NCI-H524 (cell line): Measurements from ENCODE around the gene PLCXD3.

Experiments used
- DNase-seq, 2 experiments: peaks; one replicate each; lab custom pipeline; 2025; lab: John Stamatoyannopoulos, UW

Gene PLCXD3

GRCh38 chr5:41413074-41413473, 97.3 kb downstream of the PLCXD3 start:
- no peak for DNase-seq

- DNase-seq, result no peak
Measured at GRCh38 chr5:41412496-41412895, 97.9 kb downstream of the PLCXD3 start.

DNA sequence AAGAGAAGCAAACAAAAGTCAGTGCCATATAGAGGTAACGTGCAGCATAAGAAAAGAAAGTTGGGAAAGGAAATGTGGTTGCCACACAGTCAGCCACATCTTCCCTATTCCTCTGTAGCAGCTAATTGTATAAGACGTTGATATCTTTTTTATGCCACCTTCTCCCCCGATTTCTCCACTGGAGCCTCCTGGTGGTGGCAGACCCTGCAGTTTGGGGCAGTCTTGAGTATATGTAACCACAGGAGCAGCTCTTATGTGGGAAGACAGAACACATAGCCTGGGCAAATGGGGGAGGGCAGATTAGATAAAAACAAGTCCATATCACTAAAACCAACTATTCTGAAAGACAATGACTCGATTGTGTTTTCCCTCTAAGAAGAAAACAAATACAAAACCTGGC, 99.7 kb downstream of the PLCXD3 start:
- no peak for DNase-seq

DNA sequence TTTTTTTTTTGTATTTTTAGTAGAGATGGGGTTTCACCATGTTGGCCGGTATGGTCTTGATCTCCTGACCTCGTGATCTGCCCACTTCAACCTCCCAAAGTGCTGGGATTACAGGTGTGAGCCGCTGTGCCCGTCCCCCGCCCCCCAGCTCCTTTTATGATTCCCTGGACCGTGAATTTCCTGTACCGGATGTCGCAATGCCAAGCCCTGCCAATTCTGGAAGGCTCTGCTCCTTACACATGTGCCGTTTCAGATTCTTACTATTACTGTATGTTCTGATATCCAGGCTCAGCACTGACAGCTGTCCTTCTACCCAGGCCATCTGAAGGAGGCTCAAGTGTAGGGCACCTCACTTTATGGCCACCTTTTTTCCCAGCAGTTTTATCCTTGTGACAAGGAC, 100.1 kb downstream of the PLCXD3 start:
- DNase-seq, result no peak

DNA sequence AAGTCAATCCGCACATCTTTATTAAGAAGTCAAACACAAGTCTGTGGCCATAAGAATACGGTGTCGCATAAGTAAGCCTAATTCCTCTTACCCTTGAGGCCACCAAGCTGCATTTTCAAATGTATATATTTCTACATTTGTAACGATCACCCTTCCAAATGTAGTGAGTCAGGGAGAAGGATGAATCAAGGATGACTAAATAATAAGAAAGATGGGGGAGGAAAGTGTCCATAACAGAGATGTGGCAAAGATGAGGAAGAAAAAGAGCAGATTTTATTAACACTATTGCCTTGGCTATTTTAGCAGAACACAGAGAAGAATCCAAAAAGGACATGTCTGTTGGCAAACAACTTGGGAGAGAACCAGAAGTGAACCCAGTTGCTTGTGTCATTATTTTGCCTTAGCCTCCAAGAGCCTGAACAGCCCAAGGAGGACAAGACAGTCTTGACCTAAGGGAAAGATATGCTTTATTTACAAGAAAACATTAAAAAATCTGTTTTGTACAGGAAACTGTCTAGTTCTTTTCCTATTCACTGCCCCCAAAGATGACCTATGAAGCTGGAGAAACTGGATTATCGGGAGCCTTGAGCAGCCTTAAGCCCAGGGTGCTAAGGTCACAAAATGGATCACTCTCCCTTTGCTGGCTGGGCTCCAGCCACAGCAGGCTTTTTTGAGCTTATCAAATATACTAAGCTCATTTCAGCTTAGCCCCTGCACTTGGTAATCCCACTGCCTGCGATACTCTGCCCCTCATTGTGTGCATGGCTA, 101.5 kb downstream of the PLCXD3 start:
- no peak for DNase-seq

- DNase-seq, result no peak
Measured at GRCh38 chr5:41406936-41407335, 103.5 kb downstream of the PLCXD3 start.

DNA sequence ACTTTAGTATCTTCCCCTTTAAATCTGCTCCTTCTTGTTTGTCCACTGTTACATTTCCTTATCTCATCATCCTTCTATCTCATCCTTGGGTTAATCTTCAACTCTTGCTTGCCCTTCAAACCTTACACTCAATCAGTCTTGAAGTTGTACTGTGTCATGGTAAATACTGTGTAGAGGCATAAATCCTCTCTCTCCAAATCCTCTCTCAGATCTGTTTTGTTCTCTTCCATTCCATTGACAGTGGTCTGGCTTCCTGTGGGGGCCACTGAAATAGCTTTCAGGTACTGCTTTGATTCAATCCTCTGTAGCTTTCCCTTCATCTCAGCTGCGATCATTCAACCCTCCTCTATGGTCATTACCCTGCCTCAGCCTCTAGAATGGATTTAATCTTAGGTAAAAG, 104.0 kb downstream of the PLCXD3 start:
- no peak for DNase-seq

GRCh38 chr5:41404757-41405156, 105.6 kb downstream of the PLCXD3 start:
- no peak for DNase-seq

GRCh38 chr5:41403846-41404245, 106.6 kb downstream of the PLCXD3 start:
- DNase-seq, result no peak

- no peak for DNase-seq
Measured at GRCh38 chr5:41402845-41403244, 107.6 kb downstream of the PLCXD3 start.

GRCh38 chr5:41399839-41400238, 110.6 kb downstream of the PLCXD3 start:
- DNase-seq, result no peak

DNA sequence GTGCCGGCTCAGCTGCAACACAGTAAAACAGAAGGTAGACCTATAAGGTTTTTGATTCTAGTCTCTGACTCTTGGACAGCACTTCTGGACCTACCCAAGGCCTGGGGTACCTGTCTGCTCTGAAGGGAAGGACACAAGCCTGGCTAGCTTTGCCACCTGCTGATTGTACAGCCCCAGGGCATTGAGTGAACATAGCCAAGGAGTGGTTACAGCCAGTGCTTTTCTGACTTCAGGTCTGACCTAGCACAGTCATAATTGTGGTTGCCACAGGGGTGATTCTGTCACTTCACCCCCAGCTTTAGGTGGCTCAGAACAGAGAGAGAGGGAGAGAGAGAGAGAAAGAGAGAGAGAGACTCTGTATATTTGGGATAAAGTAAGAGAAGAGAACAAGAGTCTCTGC, 118.4 kb downstream of the PLCXD3 start:
- no peak for DNase-seq

- no peak for DNase-seq
Measured at GRCh38 chr5:41374631-41375030, 135.8 kb downstream of the PLCXD3 start.

DNA sequence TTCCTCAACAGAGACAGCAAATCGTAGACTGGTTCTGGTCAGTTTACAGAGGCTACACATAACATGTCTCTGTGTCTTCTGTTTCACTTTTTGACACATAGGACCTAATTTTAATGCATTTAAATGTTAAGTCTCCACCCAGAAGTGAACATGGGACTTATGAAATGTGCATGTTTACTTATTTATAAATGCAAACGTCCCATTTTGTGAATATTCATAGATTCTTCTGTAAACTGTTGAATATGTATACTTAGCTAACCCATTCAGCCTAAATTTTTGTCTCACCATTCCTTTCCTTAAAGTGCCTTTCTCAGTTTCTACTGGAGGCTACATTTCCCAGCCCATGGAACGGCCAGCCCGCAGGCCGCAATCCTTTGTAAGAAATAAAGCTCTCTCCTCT, 137.2 kb downstream of the PLCXD3 start:
- DNase-seq, result no peak

- no peak for DNase-seq
Measured at GRCh38 chr5:41371738-41372137, 138.7 kb downstream of the PLCXD3 start.

DNA sequence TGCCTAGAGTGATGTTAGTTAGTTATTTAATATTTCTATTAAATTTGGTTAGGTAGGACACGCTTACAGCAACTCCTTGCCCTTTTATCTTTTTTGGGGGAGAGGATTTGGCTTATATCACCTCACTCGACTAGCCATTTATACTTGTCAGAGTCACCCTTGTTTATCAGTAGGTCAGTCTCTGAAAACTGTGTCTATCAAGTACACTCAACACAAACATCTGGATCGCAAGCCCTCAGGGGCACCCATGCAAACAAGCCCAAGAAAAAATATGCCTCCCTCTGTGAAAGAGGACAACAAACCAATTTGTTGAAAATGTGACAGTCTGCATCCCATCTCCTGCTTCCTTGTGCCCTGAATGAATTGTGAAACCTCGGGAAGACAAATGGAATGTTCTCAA, 139.9 kb downstream of the PLCXD3 start:
- no peak for DNase-seq

DNA sequence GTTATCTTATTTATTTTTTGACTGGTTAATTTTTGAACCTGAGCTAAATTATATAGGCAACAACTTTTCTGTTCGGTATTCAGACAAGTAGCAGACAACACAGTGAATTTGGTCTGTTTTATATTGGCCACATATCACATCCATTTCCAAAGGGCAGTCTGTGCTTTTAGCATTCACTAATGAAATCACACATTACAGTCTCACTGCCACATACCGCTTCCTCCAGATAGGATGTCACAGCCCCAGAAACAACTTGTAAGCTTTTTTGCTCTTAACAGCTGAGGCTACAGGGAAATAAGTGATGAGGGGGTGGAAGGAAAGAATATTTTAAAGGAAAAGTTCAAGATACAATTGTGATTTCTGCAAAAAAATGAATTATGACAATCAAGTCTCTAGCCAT, 140.6 kb downstream of the PLCXD3 start:
- no peak for DNase-seq

DNA sequence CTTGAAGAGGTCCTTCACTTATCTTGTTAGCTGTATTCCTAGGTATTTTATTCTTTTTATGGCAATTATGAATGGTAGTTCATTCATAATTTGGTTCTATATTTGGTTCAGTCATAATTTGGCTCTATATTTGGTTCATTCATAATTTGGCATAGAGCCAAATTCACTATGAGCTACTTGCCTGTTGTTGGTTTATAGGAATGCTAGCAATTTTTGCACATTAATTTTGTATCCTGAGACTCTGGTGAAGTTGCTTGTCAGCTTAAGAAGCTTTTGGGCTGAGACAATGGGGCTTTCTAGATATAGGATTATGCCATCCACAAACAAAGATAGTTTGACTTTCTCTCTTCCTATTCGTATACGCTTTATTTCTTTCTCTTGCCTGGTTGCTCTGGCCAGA, 142.2 kb downstream of the PLCXD3 start:
- DNase-seq, result no peak

DNA sequence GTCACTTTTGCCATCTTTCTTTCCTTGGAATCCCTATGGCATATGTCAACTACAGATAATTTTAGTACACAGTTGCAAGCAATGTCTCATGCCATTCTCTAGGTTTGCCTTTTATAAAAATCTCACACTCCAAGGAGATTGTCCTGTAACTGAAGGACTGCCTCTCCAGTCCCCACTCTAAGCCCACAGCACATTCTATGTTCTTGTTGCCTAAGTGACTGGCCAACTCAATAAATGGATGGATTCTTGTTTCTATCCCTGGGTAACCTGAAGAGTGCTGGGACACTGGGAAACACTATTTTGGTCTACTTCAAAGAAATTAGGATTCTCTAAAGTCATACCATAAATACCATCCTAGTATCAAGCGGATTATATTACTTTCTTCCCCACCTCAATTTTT, 145.0 kb downstream of the PLCXD3 start:
- DNase-seq, result no peak

GRCh38 chr5:41364346-41364745, 146.1 kb downstream of the PLCXD3 start:
- no peak for DNase-seq

DNA sequence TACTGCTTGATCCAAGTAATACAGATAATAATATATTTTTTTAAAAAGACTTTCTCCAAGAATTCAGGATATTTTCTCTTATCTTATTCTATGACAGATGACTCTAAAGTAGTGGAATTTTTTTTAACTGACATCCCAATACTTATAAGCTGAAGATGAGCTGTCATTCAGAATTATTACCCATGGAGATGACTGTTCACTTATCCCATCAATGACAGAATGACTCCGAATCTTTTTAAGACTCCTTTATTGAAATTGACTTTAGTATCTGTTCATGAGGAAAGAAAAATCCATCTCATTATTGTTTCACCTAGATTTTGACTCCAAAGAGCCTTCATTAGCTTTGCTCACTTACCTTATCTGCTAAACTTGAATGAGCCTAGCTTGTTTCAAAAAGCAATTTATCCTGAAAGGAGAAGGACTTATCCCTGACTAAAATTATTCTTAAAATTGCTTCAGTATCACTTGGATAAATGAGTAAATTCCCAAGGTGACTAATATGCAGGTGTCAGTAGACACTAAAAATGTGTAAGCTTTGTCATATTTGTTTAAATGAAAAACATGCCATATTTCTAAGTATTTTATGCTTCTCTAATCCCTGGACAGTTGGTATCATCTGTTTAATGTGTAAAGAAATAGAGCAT, 146.9 kb downstream of the PLCXD3 start:
- no peak for DNase-seq

- no peak for DNase-seq
Measured at GRCh38 chr5:41356786-41357185, 153.6 kb downstream of the PLCXD3 start.

- DNase-seq, result no peak
Measured at GRCh38 chr5:41349846-41350245, 160.6 kb downstream of the PLCXD3 start.

DNA sequence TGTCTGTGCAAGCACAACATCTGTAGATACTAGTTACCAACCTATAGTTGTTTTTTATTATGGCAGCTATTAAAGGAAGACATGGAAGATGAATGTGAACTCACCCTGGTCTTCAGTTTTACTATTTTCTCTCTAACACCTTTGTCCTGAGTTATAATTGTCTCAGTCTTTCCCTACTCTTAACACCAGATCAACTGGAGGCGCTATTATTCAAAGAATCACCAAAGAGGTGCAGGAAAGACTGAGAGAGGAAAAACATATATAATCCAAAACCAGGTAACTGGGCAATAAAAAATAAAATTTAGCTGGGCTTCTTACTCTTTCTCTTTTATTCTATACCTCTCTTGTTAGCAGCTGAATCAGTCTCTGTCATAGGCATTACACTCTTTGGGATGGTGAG, 162.8 kb downstream of the PLCXD3 start:
- DNase-seq, result no peak
